Measurements from ENCODE around the gene KRT80. TPM values are rescaled to one million over a fixed set of nuclear protein-coding genes. Genes with fewer than 3 reads are reported as not detected.

Gene KRT80
- total RNA-seq, 2 donors from 2014 or later, result not detected

GRCh38 chr12:52193991-52194390, 2.2 kb upstream of the KRT80 start:
- Mint-ChIP-seq H3K4me1 (ENCODE audit: low read depth) (peaks cover 5% of the 10 kb centered on the region), H3K27ac (no peak overlapping the region)

GRCh38 chr12:52193532-52193931, 1.7 kb upstream of the KRT80 start:
- Mint-ChIP-seq H3K4me1 (ENCODE audit: low read depth) (peaks cover 5% of the 10 kb centered on the region), H3K36me3 (ENCODE audit: insufficient read depth in 2 of 2) (no peaks in the 10 kb centered on the region), H3K27me3 (ENCODE audit: low read depth) (no peaks in the 10 kb centered on the region), H3K27ac (no peak overlapping the region), H3K4me3 (no peak overlapping the region), H3K9me3 (no peaks in the 10 kb centered on the region)
- no peak for DNase-seq
- ATAC-seq (replicated peaks in 1 of 2), result no peak

More at GRCh38 chr12:52193991-52194390, 2.2 kb upstream of the KRT80 start:
- Mint-ChIP-seq H3K36me3 (ENCODE audit: insufficient read depth in 2 of 2) (no peaks in the 10 kb centered on the region), H3K4me3 (no peak overlapping the region), H3K27me3 (ENCODE audit: low read depth) (no peaks in the 10 kb centered on the region), H3K9me3 (no peaks in the 10 kb centered on the region)
- no peak for ATAC-seq (replicated peaks in 1 of 2)
- no peak for DNase-seq

GRCh38 chr12:52190860-52191729, 719 bp downstream of the KRT80 start:
- Mint-ChIP-seq H3K27ac (no peak overlapping the region), H3K27me3 (ENCODE audit: low read depth) (no peaks in the 10 kb centered on the region), H3K4me3 (no peak overlapping the region), H3K4me1 (ENCODE audit: low read depth) (peaks cover 5% of the 10 kb centered on the region), H3K36me3 (ENCODE audit: insufficient read depth in 2 of 2) (no peaks in the 10 kb centered on the region), H3K9me3 (no peaks in the 10 kb centered on the region)
- DNase-seq (no peak), ATAC-seq (replicated peaks in 1 of 2) (no peak)

- no peaks in the 10 kb centered on the region for H3K9me3 Mint-ChIP-seq
- DNase-seq, result no peak
- H3K36me3 Mint-ChIP-seq (ENCODE audit: insufficient read depth in 2 of 2), result no peaks in the 10 kb centered on the region
- H3K4me3 Mint-ChIP-seq, result no peak overlapping the region
- H3K4me1 Mint-ChIP-seq (ENCODE audit: low read depth), result peaks cover 8% of the 10 kb centered on the region
- no peak for ATAC-seq (replicated peaks in 1 of 2)
- no peaks in the 10 kb centered on the region for H3K27me3 Mint-ChIP-seq (ENCODE audit: low read depth)
- H3K27ac Mint-ChIP-seq, result no peak overlapping the region
Measured at GRCh38 chr12:52189376-52190174, 2.2 kb downstream of the KRT80 start.

- H3K36me3 Mint-ChIP-seq (ENCODE audit: insufficient read depth in 2 of 2), result no peaks in the 10 kb centered on the region
Measured at GRCh38 chr12:52188658-52189057, 3.2 kb downstream of the KRT80 start.

GRCh38 chr12:52187640-52188039, 4.2 kb downstream of the KRT80 start:
- Mint-ChIP-seq H3K36me3 (ENCODE audit: insufficient read depth in 2 of 2) (no peaks in the 10 kb centered on the region), H3K27ac (no peak overlapping the region), H3K27me3 (ENCODE audit: low read depth) (no peaks in the 10 kb centered on the region), H3K4me3 (no peak overlapping the region), H3K9me3 (no peaks in the 10 kb centered on the region), H3K4me1 (ENCODE audit: low read depth) (peaks cover 9% of the 10 kb centered on the region)
- no peak for DNase-seq
- no peak for ATAC-seq (replicated peaks in 1 of 2)

More at GRCh38 chr12:52188658-52189057, 3.2 kb downstream of the KRT80 start:
- H3K27me3 Mint-ChIP-seq (ENCODE audit: low read depth), result no peaks in the 10 kb centered on the region
- ATAC-seq (replicated peaks in 1 of 2) (no peak), DNase-seq (no peak)
- no peaks in the 10 kb centered on the region for H3K9me3 Mint-ChIP-seq
- H3K4me1 Mint-ChIP-seq (ENCODE audit: low read depth), result peaks cover 10% of the 10 kb centered on the region
- H3K27ac Mint-ChIP-seq, result no peak overlapping the region
- H3K4me3 Mint-ChIP-seq, result no peak overlapping the region

GRCh38 chr12:52187206-52187605, 4.6 kb downstream of the KRT80 start:
- DNase-seq, result no peak
- Mint-ChIP-seq H3K27ac (no peak overlapping the region), H3K27me3 (ENCODE audit: low read depth) (no peaks in the 10 kb centered on the region), H3K36me3 (ENCODE audit: insufficient read depth in 2 of 2) (no peaks in the 10 kb centered on the region), H3K4me1 (ENCODE audit: low read depth) (peaks cover 5% of the 10 kb centered on the region), H3K9me3 (no peaks in the 10 kb centered on the region), H3K4me3 (no peak overlapping the region)
- ATAC-seq (replicated peaks in 1 of 2), result no peak

GRCh38 chr12:52186118-52186840, 5.5 kb downstream of the KRT80 start:
- no peaks in the 10 kb centered on the region for H3K27me3 Mint-ChIP-seq (ENCODE audit: low read depth)
- peaks cover 5% of the 10 kb centered on the region for H3K4me1 Mint-ChIP-seq (ENCODE audit: low read depth)
- H3K36me3 Mint-ChIP-seq (ENCODE audit: insufficient read depth in 2 of 2), result no peaks in the 10 kb centered on the region

GRCh38 chr12:52185400-52185967, 6.3 kb downstream of the KRT80 start:
- Mint-ChIP-seq H3K4me3 (no peak overlapping the region), H3K36me3 (ENCODE audit: insufficient read depth in 2 of 2) (no peaks in the 10 kb centered on the region), H3K9me3 (no peaks in the 10 kb centered on the region), H3K4me1 (ENCODE audit: low read depth) (peaks cover 5% of the 10 kb centered on the region), H3K27ac (no peak overlapping the region), H3K27me3 (ENCODE audit: low read depth) (no peaks in the 10 kb centered on the region)
- DNase-seq, result no peak
- ATAC-seq (replicated peaks in 1 of 2), result no peak

More at GRCh38 chr12:52186118-52186840, 5.5 kb downstream of the KRT80 start:
- ATAC-seq (replicated peaks in 1 of 2) (no peak), DNase-seq (no peak)
- Mint-ChIP-seq H3K27ac (no peak overlapping the region), H3K4me3 (no peak overlapping the region), H3K9me3 (no peaks in the 10 kb centered on the region)

GRCh38 chr12:52184813-52185212, 7.0 kb downstream of the KRT80 start:
- no peak for ATAC-seq (replicated peaks in 1 of 2)
- peaks cover 5% of the 10 kb centered on the region for H3K4me1 Mint-ChIP-seq (ENCODE audit: low read depth)
- no peaks in the 10 kb centered on the region for H3K9me3 Mint-ChIP-seq
- no peak overlapping the region for H3K4me3 Mint-ChIP-seq
- DNase-seq, result no peak
- H3K27ac Mint-ChIP-seq, result no peak overlapping the region
- no peaks in the 10 kb centered on the region for H3K36me3 Mint-ChIP-seq (ENCODE audit: insufficient read depth in 2 of 2)
- H3K27me3 Mint-ChIP-seq (ENCODE audit: low read depth), result no peaks in the 10 kb centered on the region

- no peak for DNase-seq
- peaks cover 5% of the 10 kb centered on the region for H3K4me1 Mint-ChIP-seq (ENCODE audit: low read depth)
- no peak for ATAC-seq (replicated peaks in 1 of 2)
Measured at GRCh38 chr12:52183971-52184370, 7.8 kb downstream of the KRT80 start.

GRCh38 chr12:52183544-52183910, 8.3 kb downstream of the KRT80 start:
- no peak for ATAC-seq (replicated peaks in 1 of 2)
- Mint-ChIP-seq H3K36me3 (ENCODE audit: insufficient read depth in 2 of 2) (no peaks in the 10 kb centered on the region), H3K4me1 (ENCODE audit: low read depth) (peaks cover 5% of the 10 kb centered on the region), H3K27me3 (ENCODE audit: low read depth) (no peaks in the 10 kb centered on the region), H3K9me3 (no peaks in the 10 kb centered on the region), H3K27ac (no peak overlapping the region), H3K4me3 (no peak overlapping the region)
- no peak for DNase-seq

More at GRCh38 chr12:52183971-52184370, 7.8 kb downstream of the KRT80 start:
- H3K36me3 Mint-ChIP-seq (ENCODE audit: insufficient read depth in 2 of 2), result no peaks in the 10 kb centered on the region
- H3K9me3 Mint-ChIP-seq, result no peaks in the 10 kb centered on the region
- H3K4me3 Mint-ChIP-seq, result no peak overlapping the region
- no peaks in the 10 kb centered on the region for H3K27me3 Mint-ChIP-seq (ENCODE audit: low read depth)
- H3K27ac Mint-ChIP-seq, result no peak overlapping the region

Data from activated T-cell treated with anti-CD3 and anti-CD28 coated beads, Interleukin-2, amount 50 U/mL, for 72 hours (primary cell).